K562 (cell line): Measurements from ENCODE around the gene CORIN. TPM values are rescaled to one million over a fixed set of nuclear protein-coding genes. Genes with fewer than 3 reads are reported as not detected.

Experiments
- ATAC-seq: fragments of 200-7000 bp; cut with Tn5 transposase; 3 replicates; pipeline ENCODE4 v1.9.1; 2020; ENCODE audit warnings: moderate library complexity
- BruUV-seq: library from RNA; stranded (reverse); fragments of 400-500 nt; replicated peaks from 2 replicates; lab custom pipeline; 2021; lab: Mats Ljungman, UMichigan
- CTCF ChIA-PET: fragments of 300-600 bp; formaldehyde crosslinking; extraction: SDS; loops from one replicate; lab custom pipeline; 2021; ENCODE audit warnings: low intra/inter-chr PET ratio; lab: Yijun Ruan, JAX
- POLR2A ChIA-PET: fragments of 300-600, 350-650 bp; sonication (Branson Sonifier 250); formaldehyde crosslinking; extraction: SDS; loops from one replicate; lab custom pipeline; 2021; ENCODE audit warnings: antibody characterized with exemption, inconsistent platforms; lab: Yijun Ruan, JAX
- DNase-seq, 4 experiments: peaks; one replicate each; pipeline versions ENCODE4 v3.0.0 to v3.0.0-alpha.2; 2011 to 2018; ENCODE audit warnings: low spot score in 3 of 4, mixed read lengths in 3 of 4; ENCODE audit errors: extremely low read depth in 1 of 4
- FAIRE-seq: peaks from 2 replicates; lab custom pipeline; 2011; peaks lifted over from hg19 to GRCh38; lab: Jason Lieb, UNC
- H2AFZ ChIP-seq: 2 replicates; pipeline ENCODE4 v1.6.0; 2011; ENCODE audit warnings: low read depth, low read length, control low read depth, inconsistent platforms
- H3K27ac ChIP-seq: fragments of 200-600 bp; 3 replicates; pipeline ENCODE4 v1.8.0; 2011; ENCODE audit warnings: low read depth, mild to moderate bottlenecking, control low read depth, inconsistent platforms, low read length, moderate library complexity, mixed read lengths; ENCODE audit errors: extremely low read depth
- H3K27me3 ChIP-seq, 2 experiments: fragments of 300-600 bp in 1 of 2; 2 replicates in 1 of 2; 3 replicates in 1 of 2; pipeline versions ENCODE4 v1.6.0 to v1.8.0; 2011; ENCODE audit warnings: inconsistent platforms in 2 of 2, low read length in 2 of 2, mild to moderate bottlenecking in 1 of 2, mixed read lengths in 1 of 2, moderate library complexity in 1 of 2; ENCODE audit not compliant: control insufficient read depth in 2 of 2, insufficient read depth in 2 of 2
- H3K36me3 ChIP-seq: fragments of 300-600 bp; 3 replicates; pipeline ENCODE4 v1.8.0; 2011; ENCODE audit warnings: mild to moderate bottlenecking, low read length, inconsistent platforms; ENCODE audit not compliant: control insufficient read depth, insufficient read depth
- H3K4me1 ChIP-seq, 2 experiments: fragments of 200-600 bp in 1 of 2; replicated peaks in 1 of 2; 2 replicates in 1 of 2; 3 replicates in 1 of 2; pipeline versions ENCODE4 v1.5.1 to v1.8.0; 2011; ENCODE audit warnings: inconsistent platforms in 2 of 2, low read length in 2 of 2, mild to moderate bottlenecking in 1 of 2, mixed read lengths in 1 of 2, moderate library complexity in 1 of 2; ENCODE audit not compliant: control insufficient read depth in 2 of 2, insufficient read depth in 2 of 2
- H3K4me2 ChIP-seq: 2 replicates; pipeline ENCODE4 v1.6.1; 2011; ENCODE audit warnings: low read length, control low read depth, inconsistent platforms, mixed read lengths; ENCODE audit not compliant: insufficient read depth
- H3K4me3 ChIP-seq: fragments of 200-600 bp; sonication (generic), shearing (Covaris generic); 2 replicates; pipeline ENCODE4 v1.5.1; 2016; ENCODE audit warnings: control low read depth, inconsistent platforms
- H3K79me2 ChIP-seq: fragments of 200-600 bp; 3 replicates; pipeline ENCODE4 v1.8.0; 2011; ENCODE audit warnings: low read length, inconsistent platforms; ENCODE audit not compliant: control insufficient read depth, insufficient read depth
- H3K9ac ChIP-seq, 2 experiments: 2 replicates each; pipeline versions ENCODE4 v1.6.0 to v1.6.1; 2011; ENCODE audit warnings: low read depth in 2 of 2, low read length in 2 of 2, control low read depth in 1 of 2, inconsistent platforms in 1 of 2, mild to moderate bottlenecking in 1 of 2, mixed read lengths in 1 of 2; ENCODE audit not compliant: insufficient read depth in 1 of 2
- H3K9me1 ChIP-seq: one replicate; pipeline ENCODE4 v1.6.0; 2011; ENCODE audit warnings: inconsistent platforms, mild to moderate bottlenecking, low read length, moderate library complexity; ENCODE audit not compliant: control insufficient read depth, insufficient read depth
- H3K9me3 ChIP-seq: replicated peaks from 2 replicates; pipeline ENCODE4 v1.5.1; 2011; ENCODE audit warnings: low read depth, low read length, inconsistent platforms; ENCODE audit not compliant: control insufficient read depth, insufficient read depth
- H4K20me1 ChIP-seq: replicated peaks from 2 replicates; pipeline ENCODE4 v1.6.1; 2011; ENCODE audit warnings: low read length, inconsistent platforms, mixed read lengths; ENCODE audit not compliant: control insufficient read depth, insufficient read depth
- BRD4 ChIP-seq: fragments of 200-600 bp; sonication (generic); IDR thresholded peaks from 2 replicates; pipeline ENCODE4 v1.6.1; 2017; ENCODE audit warnings: inconsistent platforms
- FOSL1 ChIP-seq: fragments of 200-800 bp; sonication (Bioruptor generic); conservative IDR thresholded peaks from 2 replicates; pipeline ENCODE4 v1.6.1; 2016; ENCODE audit warnings: missing genetic modification characterization, missing compliant biosample characterization
- LCOR ChIP-seq: sonication (generic); formaldehyde crosslinking; IDR thresholded peaks from 2 replicates; pipeline ENCODE4 v1.8.0; 2022; ENCODE audit warnings: mild to moderate bottlenecking, missing genetic modification reagents
- NFATC3 ChIP-seq: fragments of 450-650 bp; IDR thresholded peaks from 2 replicates; pipeline ENCODE4 v1.6.1; 2017; ENCODE audit warnings: mild to moderate bottlenecking
- NFXL1 ChIP-seq: fragments of 450-650 bp; formaldehyde crosslinking; IDR thresholded peaks from 2 replicates; pipeline ENCODE4 v1.4.0; 2021; ENCODE audit warnings: mild to moderate bottlenecking
- PHB2 ChIP-seq: fragments of 450-650 bp; IDR thresholded peaks from 2 replicates; pipeline ENCODE4 v1.6.1; 2017; ENCODE audit warnings: low read depth
- SMARCA5 ChIP-seq: fragments of 450-650 bp; IDR thresholded peaks from 2 replicates; pipeline ENCODE4 v1.6.1; 2016
- SNIP1 ChIP-seq: fragments of 450-650 bp; IDR thresholded peaks from 2 replicates; pipeline ENCODE4 v1.7.1; 2017; ENCODE audit warnings: low read depth, mild to moderate bottlenecking
- ZBED1 ChIP-seq: IDR thresholded peaks from 2 replicates; pipeline ENCODE4 v1.6.1; 2014
- ZC3H8 ChIP-seq: fragments of 450-650 bp; IDR thresholded peaks from 2 replicates; pipeline ENCODE4 v1.6.1; 2017
- ZNF121 ChIP-seq: sonication (generic); formaldehyde crosslinking; conservative IDR thresholded peaks from 2 replicates; pipeline ENCODE4 v1.8.0; 2022; ENCODE audit warnings: missing genetic modification reagents
- ZNF444 ChIP-seq: fragments of 250-450 bp; sonication (Bioruptor Pico); IDR thresholded peaks from 2 replicates; pipeline ENCODE4 v1.4.0; 2020; ENCODE audit warnings: mild to moderate bottlenecking, moderate library complexity
- ZNF586 ChIP-seq: fragments of 450-650 bp; formaldehyde crosslinking; conservative IDR thresholded peaks from 2 replicates; pipeline ENCODE4 v1.4.0; 2020; ENCODE audit warnings: mild to moderate bottlenecking, moderate library complexity
- ZNF76 ChIP-seq: fragments of 250-450 bp; sonication (Bioruptor Pico); IDR thresholded peaks from 2 replicates; pipeline ENCODE4 v1.4.0; 2020; ENCODE audit warnings: mild to moderate bottlenecking, moderate library complexity, borderline replicate concordance
- ZNF830 ChIP-seq: fragments of 250-450 bp; sonication (Bioruptor Pico); IDR thresholded peaks from 2 replicates; pipeline ENCODE4 v1.5.0; 2021; ENCODE audit warnings: mild to moderate bottlenecking
- in situ Hi-C: fragments of 300-500 bp; cut with MboI; formaldehyde crosslinking; loops from 4 replicates; pipeline ENCODE4 v1.15.0; 2018; ENCODE audit warnings: inconsistent platforms, mixed read lengths
- intact Hi-C: fragments of 100-400 bp; cut with micrococcal nuclease; formaldehyde crosslinking; loops from 2 replicates; pipeline ENCODE4 v1.14.2; 2022
- polyA plus RNA-seq, 8 experiments: library from polyadenylated mRNA; depleted of rRNA in 4 of 8; stranded (reverse) in 5 of 8; unstranded in 3 of 8; fragments of >200 nt; fragmentation: Nextera tagmentation in 2 of 8; fragmentation: Illumina TruSeq in 1 of 8; extraction: Ambion mirVana in 2 of 8; extraction: Trizol in 1 of 8; gene quantifications; 2 replicates each; pipeline versions ENCODE4 v1.2.1 to v1.2.3, GENCODE V29; 2011 to 2014; ENCODE audit warnings: inconsistent platforms in 1 of 8, missing spikeins in 1 of 8
- total RNA-seq, 7 experiments: library from RNA; depleted of rRNA in 6 of 7; stranded (reverse); fragments of >200 nt in 6 of 7; fragmentation: Illumina TruSeq in 2 of 7; extraction: Trizol in 2 of 7; gene quantifications; 2 replicates each; pipeline versions ENCODE4 v1.2.1 to v1.2.3, GENCODE V29; 2011 to 2021; ENCODE audit warnings: low replicate concordance in 1 of 7
- TF ChIP-seq, protein P1 (sequence below): fragments of 200-400 bp; formaldehyde crosslinking; IDR thresholded peaks from 2 replicates; pipeline ENCODE4 v1.6.1; 2017; ENCODE audit warnings: mild to moderate bottlenecking, low read depth, low read length, moderate library complexity
- TF ChIP-seq, protein P2 (sequence below): fragments of 450-650 bp; formaldehyde crosslinking; IDR thresholded peaks from 2 replicates; pipeline ENCODE4 v1.4.0; 2022; ENCODE audit warnings: mild to moderate bottlenecking, moderate library complexity

CORIN gene
- total and polyA plus RNA-seq, 9 of the 15 experiments (the other 6 are each of a cell fraction or from before 2014, with no cell fraction given): 0.04 to 0.31 (median 0.08) TPM; not detected in 4

DNA sequence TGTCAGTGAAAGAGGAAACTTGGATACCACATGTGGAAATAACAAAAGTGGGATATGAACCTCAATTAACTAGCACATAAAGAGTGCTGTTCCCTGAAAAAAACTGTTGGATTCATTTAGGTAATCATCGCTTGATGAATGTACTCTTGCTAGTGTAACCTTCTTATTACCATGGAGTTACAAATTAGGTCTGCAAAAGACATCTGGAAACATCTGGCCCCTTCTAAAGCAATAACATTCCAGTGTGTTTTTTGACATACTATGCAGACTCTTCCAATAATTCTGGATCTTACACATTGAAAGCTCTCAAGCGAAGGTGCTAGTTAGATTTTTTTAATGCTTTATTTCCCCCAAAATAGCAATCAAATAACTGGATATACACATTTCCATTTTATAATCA, 218.2 kb downstream of the CORIN start (continued):
- TF ChIP-seq, protein P1, sequence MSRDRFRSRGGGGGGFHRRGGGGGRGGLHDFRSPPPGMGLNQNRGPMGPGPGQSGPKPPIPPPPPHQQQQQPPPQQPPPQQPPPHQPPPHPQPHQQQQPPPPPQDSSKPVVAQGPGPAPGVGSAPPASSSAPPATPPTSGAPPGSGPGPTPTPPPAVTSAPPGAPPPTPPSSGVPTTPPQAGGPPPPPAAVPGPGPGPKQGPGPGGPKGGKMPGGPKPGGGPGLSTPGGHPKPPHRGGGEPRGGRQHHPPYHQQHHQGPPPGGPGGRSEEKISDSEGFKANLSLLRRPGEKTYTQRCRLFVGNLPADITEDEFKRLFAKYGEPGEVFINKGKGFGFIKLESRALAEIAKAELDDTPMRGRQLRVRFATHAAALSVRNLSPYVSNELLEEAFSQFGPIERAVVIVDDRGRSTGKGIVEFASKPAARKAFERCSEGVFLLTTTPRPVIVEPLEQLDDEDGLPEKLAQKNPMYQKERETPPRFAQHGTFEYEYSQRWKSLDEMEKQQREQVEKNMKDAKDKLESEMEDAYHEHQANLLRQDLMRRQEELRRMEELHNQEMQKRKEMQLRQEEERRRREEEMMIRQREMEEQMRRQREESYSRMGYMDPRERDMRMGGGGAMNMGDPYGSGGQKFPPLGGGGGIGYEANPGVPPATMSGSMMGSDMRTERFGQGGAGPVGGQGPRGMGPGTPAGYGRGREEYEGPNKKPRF: no peak
- TF ChIP-seq ZC3H8 (no peak), ZBED1 (no peak), ZNF76 (no peak)

GRCh38 chr4:47617607-47618006, 220.3 kb downstream of the CORIN start:
- FAIRE-seq (no peak), ATAC-seq (no peak), DNase-seq (no peak)
- H3K36me3 ChIP-seq: no peaks in the 10 kb centered on the region
- ChIA-PET POLR2A (no interaction called here), CTCF (no interaction called here)
- in situ Hi-C loops (no loop called here), intact Hi-C loops (no loop called here)
- H3K4me2 ChIP-seq: no peak overlapping the region
- H2AFZ ChIP-seq: no peak overlapping the region
- H3K9me3 ChIP-seq: no peaks in the 10 kb centered on the region
- H3K27me3 ChIP-seq: no peaks in the 10 kb centered on the region
- no peaks in the 10 kb centered on the region for H3K79me2 ChIP-seq
- no TSS peak for BruUV-seq
- TF ChIP-seq SMARCA5 (no peak), PHB2 (no peak), ZNF444 (no peak), BRD4 (no peak), ZNF830 (CRISPR knock-in tag) (no peak), SNIP1 (no peak), NFXL1 (CRISPR knock-in tag) (no peak), NFATC3 (no peak), FOSL1 (tag) (no peak), ZNF586 (CRISPR knock-in tag) (no peak), ZNF121 (CRISPR knock-in tag) (no peak), LCOR (CRISPR knock-in tag) (no peak)
- TF ChIP-seq, protein P2, sequence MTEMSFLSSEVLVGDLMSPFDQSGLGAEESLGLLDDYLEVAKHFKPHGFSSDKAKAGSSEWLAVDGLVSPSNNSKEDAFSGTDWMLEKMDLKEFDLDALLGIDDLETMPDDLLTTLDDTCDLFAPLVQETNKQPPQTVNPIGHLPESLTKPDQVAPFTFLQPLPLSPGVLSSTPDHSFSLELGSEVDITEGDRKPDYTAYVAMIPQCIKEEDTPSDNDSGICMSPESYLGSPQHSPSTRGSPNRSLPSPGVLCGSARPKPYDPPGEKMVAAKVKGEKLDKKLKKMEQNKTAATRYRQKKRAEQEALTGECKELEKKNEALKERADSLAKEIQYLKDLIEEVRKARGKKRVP (CRISPR knock-in tag): no peak
- no peaks in the 10 kb centered on the region for H3K9me1 ChIP-seq
- H3K27ac ChIP-seq: no peak overlapping the region
- H4K20me1 ChIP-seq: no peaks in the 10 kb centered on the region
- H3K4me1 ChIP-seq: no peaks in the 10 kb centered on the region
- no peak overlapping the region for H3K9ac ChIP-seq
- H3K4me3 ChIP-seq: no peak overlapping the region
